Left ventricle myocardium superior (tissue), 1 donor: ENCODE data around the gene JMJD8. TPM values are rescaled to one million over a fixed set of nuclear protein-coding genes. Genes with fewer than 3 reads are reported as not detected.

Experiments used
- ATAC-seq: fragments of 200-7000 bp; cut with Tn5 transposase; one replicate; pipeline ENCODE4 v1.9.1; 2020; ENCODE audit warnings: mild to moderate bottlenecking, moderate library complexity
- DNase-seq: peaks from one replicate; pipeline ENCODE4 v3.0.0-alpha.2; 2020
- intact Hi-C: fragments of 100-400 bp; cut with micrococcal nuclease; formaldehyde crosslinking; loops from one replicate; pipeline ENCODE4 v1.11.0; 2022
- total RNA-seq: library from RNA; stranded (reverse); fragmentation: NEBNext Ultra II Directional; extraction: Animal tissue kit (Norgen Biotek cat#: 25700); gene quantifications from one replicate; pipeline ENCODE4 v1.2.1, GENCODE V29; 2021
- donor health status: DM: no; HTN: yes; CAD: no; lungs with severe emphysema.

JMJD8 gene
- total RNA-seq, 1 donor from 2014 or later = 49.0 TPM

GRCh38 chr16:711548-712320, 27.6 kb upstream of the JMJD8 start:
- DNase-seq (peak; percentile 90), ATAC-seq (peak; percentile 67)
- intact Hi-C loops = no loop called here

GRCh38 chr16:711084-711483, 26.9 kb upstream of the JMJD8 start:
- intact Hi-C loops = no loop called here
- DNase-seq = no peak
- ATAC-seq = no peak

GRCh38 chr16:710500-711075, 26.5 kb upstream of the JMJD8 start:
- no peak for ATAC-seq
- no peak for DNase-seq
- intact Hi-C loops = no loop called here

- ATAC-seq = peak; percentile 26
- intact Hi-C loops = no loop called here
- DNase-seq = peak; percentile 59
These were observed 25.7 kb upstream of the JMJD8 start for GRCh38 chr16:709566-710499.

- DNase-seq (no peak), ATAC-seq (no peak)
- intact Hi-C loops = no loop called here
These were observed 24.8 kb upstream of the JMJD8 start for GRCh38 chr16:708959-709358.

- intact Hi-C loops = no loop called here
- no peak for ATAC-seq
- no peak for DNase-seq
These were observed 23.9 kb upstream of the JMJD8 start for GRCh38 chr16:708019-708418.

GRCh38 chr16:707062-707538, 23.0 kb upstream of the JMJD8 start:
- DNase-seq (no peak), ATAC-seq (no peak)
- intact Hi-C loops = no loop called here

- intact Hi-C loops = no loop called here
- ATAC-seq = no peak
- DNase-seq = no peak
These were observed 22.3 kb upstream of the JMJD8 start for GRCh38 chr16:706189-707061.

- ATAC-seq (no peak), DNase-seq (no peak)
- intact Hi-C loops = no loop called here
These were observed 21.5 kb upstream of the JMJD8 start, which contains the start of gene FBXL16 for GRCh38 chr16:705431-706188. FBXL16 (minus strand) TSS chr16:705801; CDS start chr16:697405, 8,396 bp downstream.

- DNase-seq (no peak), ATAC-seq (no peak)
- intact Hi-C loops = no loop called here
These were observed 20.6 kb upstream of the JMJD8 start for GRCh38 chr16:704552-705380.

- intact Hi-C loops = no loop called here
- ATAC-seq (no peak), DNase-seq (no peak)
These were observed 19.9 kb upstream of the JMJD8 start for GRCh38 chr16:704047-704446.

- DNase-seq = no peak
- no peak for ATAC-seq
- intact Hi-C loops = no loop called here
These were observed 19.3 kb upstream of the JMJD8 start for GRCh38 chr16:703406-703805.

- intact Hi-C loops = no loop called here
- ATAC-seq (no peak), DNase-seq (no peak)
These were observed 18.2 kb upstream of the JMJD8 start for GRCh38 chr16:702341-702740.

- peak; percentile 57 for DNase-seq
- intact Hi-C loops = no loop called here
- ATAC-seq = peak; percentile 78
These were observed 16.8 kb upstream of the JMJD8 start for GRCh38 chr16:700684-701584.

- intact Hi-C loops = no loop called here
- no peak for ATAC-seq
- DNase-seq = no peak
These were observed 15.0 kb upstream of the JMJD8 start for GRCh38 chr16:698911-699671.
